ENCODE data around the gene HS6ST2.

HS6ST2 gene

DNA sequence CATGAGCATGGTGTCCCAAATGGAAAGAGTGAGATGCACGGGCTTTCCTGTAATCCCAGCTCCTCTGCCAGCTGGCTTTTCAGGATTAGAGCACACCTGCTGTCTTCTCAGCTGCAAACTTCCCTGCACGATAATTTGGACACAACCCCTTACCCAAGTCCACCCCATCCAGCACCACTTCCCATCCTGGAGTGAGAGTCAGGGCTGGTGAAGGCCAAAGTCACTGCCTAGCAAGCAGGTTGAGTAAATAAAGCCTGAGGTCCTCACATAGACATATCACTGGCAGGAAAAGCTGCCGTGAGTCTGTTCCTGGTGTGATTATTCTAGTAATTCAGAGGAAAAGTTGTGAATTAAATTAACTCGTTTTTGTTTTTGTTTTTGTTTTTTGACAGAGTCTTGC is 355.7 kb downstream of the HS6ST2 start:
- Histone ChIP-seq H3K36me3 (ENCODE audit: control insufficient read depth, insufficient read depth, low read length) (no peaks in the 10 kb centered on the region), H3K9ac (ENCODE audit: low read length) (no peak overlapping the region), H3K27me3 (ENCODE audit: control insufficient read depth, insufficient read depth, low read length) (peaks cover 5% of the 10 kb centered on the region), H3K4me3 (ENCODE audit: low read length) (no peak overlapping the region), H3K27ac (ENCODE audit: low read depth, low read length) (no peak overlapping the region), H3K4me1 (ENCODE audit: control insufficient read depth, insufficient read depth, low read length) (no peaks in the 10 kb centered on the region)

DNA sequence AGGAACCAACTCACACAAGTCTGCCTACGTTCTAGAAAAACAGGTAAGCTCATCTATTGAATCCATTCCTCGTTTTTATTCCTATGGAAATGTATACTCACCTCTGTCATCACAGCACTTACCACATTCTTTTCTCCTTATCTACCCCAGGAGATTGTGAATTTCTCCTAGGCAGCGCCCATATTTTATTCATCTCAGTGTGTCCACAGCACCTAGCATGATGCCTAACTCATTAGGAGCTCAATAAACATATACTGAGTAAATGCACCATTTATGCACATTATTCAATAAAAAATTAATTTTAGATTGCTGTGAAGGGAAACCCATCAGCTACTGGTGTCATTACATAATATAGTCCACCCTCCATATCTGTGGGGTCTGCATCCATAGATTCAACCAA is 363.4 kb downstream of the HS6ST2 start:
- no peak overlapping the region for H3K4me3 ChIP-seq (ENCODE audit: low read length)
- no peaks in the 10 kb centered on the region for H3K27me3 ChIP-seq (ENCODE audit: control insufficient read depth, insufficient read depth, low read length)
- H3K9ac ChIP-seq (ENCODE audit: low read length), result no peak overlapping the region
- H3K4me1 ChIP-seq (ENCODE audit: control insufficient read depth, insufficient read depth, low read length), result no peaks in the 10 kb centered on the region
- H3K36me3 ChIP-seq (ENCODE audit: control insufficient read depth, insufficient read depth, low read length), result no peaks in the 10 kb centered on the region
- H3K27ac ChIP-seq (ENCODE audit: low read depth, low read length), result no peak overlapping the region

DNA sequence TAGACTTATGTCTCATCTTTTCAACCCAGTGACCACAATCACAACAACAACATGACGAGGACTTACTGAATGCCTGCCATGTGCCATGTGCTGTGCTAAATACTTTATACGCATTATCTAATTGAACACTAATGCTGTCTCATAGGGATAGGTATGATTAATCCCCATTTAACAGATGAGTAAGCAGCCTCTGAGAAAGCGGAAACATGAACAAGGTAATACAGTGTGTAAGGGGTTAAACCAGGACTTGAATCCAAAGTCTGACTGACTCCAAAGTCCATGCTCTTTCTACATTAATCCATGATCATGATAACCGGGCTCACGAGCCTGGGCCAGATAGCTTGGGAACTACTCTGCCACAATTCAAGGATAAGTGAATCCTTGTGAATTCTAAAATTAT is 364.3 kb downstream of the HS6ST2 start:
- Histone ChIP-seq H3K9ac (ENCODE audit: low read length) (no peak overlapping the region), H3K27me3 (ENCODE audit: control insufficient read depth, insufficient read depth, low read length) (no peaks in the 10 kb centered on the region), H3K4me3 (ENCODE audit: low read length) (no peak overlapping the region), H3K36me3 (ENCODE audit: control insufficient read depth, insufficient read depth, low read length) (no peaks in the 10 kb centered on the region), H3K27ac (ENCODE audit: low read depth, low read length) (no peak overlapping the region), H3K4me1 (ENCODE audit: control insufficient read depth, insufficient read depth, low read length) (no peaks in the 10 kb centered on the region)

DNA sequence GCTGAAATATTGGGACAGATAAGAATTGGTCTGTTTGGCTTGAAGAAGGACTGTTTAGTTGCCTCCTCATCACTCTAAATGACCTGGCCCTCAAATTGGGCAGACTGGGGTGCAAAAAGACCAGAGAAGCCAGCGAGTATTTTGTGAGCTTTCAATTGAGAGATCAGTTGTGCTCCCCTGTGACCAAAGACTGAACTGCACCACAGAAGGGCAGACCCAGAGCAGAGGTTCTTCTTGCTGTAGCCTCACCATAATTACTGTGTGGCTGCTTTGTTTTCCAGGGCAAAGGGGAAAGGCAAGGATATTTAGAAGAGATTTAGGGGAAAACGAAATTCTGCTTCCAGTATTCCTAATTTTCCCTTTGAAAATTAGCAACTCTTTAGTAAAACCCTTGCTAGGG is 365.5 kb downstream of the HS6ST2 start:
- Histone ChIP-seq H3K36me3 (ENCODE audit: control insufficient read depth, insufficient read depth, low read length) (no peaks in the 10 kb centered on the region), H3K9ac (ENCODE audit: low read length) (no peak overlapping the region), H3K4me3 (ENCODE audit: low read length) (no peak overlapping the region), H3K27me3 (ENCODE audit: control insufficient read depth, insufficient read depth, low read length) (no peaks in the 10 kb centered on the region), H3K4me1 (ENCODE audit: control insufficient read depth, insufficient read depth, low read length) (no peaks in the 10 kb centered on the region), H3K27ac (ENCODE audit: low read depth, low read length) (no peak overlapping the region)

DNA sequence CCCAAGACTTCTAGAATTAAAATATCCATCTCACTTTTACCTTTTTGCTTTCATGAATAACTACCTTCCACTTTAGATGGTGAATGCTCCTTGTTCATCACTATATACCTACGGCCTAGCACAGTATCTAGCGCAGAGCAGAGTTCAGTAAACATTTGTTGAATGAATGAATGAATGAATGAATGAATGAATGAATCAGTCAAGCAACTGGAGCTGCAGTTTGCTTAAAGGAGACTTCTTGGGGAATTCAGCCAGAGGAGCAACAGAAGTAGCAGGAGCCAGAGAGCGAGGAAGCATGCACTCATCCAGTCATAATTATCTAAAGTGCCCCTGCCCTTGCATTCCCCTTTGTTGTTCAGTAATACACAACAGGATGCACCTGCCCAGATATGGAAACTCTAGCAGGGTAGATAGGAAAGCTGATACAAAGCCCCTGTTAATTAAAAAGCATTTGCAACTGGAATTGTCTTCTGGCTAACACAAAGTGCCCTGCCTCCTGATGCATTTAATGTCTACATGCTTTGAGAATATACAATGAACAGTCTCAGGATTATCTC is 366.6 kb downstream of the HS6ST2 start:
- H3K4me3 ChIP-seq (ENCODE audit: low read length), result no peak overlapping the region
- H3K9ac ChIP-seq (ENCODE audit: low read length), result no peak overlapping the region
- no peaks in the 10 kb centered on the region for H3K36me3 ChIP-seq (ENCODE audit: control insufficient read depth, insufficient read depth, low read length)
- H3K4me1 ChIP-seq (ENCODE audit: control insufficient read depth, insufficient read depth, low read length), result no peaks in the 10 kb centered on the region
- H3K27me3 ChIP-seq (ENCODE audit: control insufficient read depth, insufficient read depth, low read length), result no peaks in the 10 kb centered on the region
- no peak overlapping the region for H3K27ac ChIP-seq (ENCODE audit: low read depth, low read length)

DNA sequence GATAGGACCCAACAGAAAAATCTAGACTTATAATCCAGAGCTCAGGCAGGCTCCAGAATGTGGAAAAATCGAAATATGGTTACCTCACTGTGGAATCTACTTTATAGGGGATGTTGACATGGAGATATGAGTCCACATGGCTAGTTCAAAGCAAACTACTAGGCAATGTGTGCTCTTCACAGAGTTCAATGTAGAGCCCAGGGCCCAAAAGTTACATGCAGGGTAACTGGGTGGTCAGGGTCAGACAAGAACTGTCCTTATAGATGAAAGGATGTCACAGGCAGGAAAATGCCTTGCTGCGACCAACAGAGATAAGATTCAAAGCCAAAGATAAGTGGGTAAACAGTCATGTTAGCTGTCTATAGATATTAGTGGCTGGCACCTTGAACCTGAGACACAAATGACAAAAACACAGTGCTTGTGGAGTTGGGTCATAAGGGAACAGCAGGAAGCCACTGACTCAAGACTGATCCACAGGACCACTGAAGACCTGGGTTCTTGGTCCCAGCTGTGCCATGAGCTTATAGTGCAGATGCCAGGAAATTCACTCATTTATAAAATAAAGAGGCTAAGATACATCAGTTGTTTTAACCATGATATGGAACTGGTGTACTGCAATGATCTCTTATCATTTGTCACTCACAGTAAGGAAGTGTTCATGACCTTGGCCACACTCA is 367.9 kb downstream of the HS6ST2 start:
- H3K36me3 ChIP-seq (ENCODE audit: control insufficient read depth, insufficient read depth, low read length), result no peaks in the 10 kb centered on the region
- no peaks in the 10 kb centered on the region for H3K27me3 ChIP-seq (ENCODE audit: control insufficient read depth, insufficient read depth, low read length)
- no peak overlapping the region for H3K4me3 ChIP-seq (ENCODE audit: low read length)
- H3K4me1 ChIP-seq (ENCODE audit: control insufficient read depth, insufficient read depth, low read length), result no peaks in the 10 kb centered on the region
- H3K27ac ChIP-seq (ENCODE audit: low read depth, low read length), result no peak overlapping the region
- H3K9ac ChIP-seq (ENCODE audit: low read length), result no peak overlapping the region

DNA sequence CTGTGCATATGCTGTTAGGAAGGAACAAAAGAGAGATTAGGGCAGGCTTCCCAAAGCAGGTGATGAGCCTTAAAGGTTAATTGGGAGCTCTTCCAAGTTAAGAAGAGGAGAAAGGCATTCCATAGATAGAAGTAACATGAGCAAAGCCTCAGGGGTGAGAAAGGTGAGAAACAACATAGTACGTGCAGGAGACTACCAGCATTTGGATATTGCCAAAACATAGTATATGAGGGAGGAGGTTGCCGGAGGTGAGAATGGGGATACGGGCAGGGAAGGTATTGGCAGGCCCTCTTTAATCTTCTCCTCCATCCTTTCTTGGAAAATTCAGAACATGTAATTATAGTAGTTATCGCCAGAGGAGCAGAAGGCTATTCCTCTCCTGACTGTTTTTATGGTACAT is 373.5 kb downstream of the HS6ST2 start:
- Histone ChIP-seq H3K36me3 (ENCODE audit: control insufficient read depth, insufficient read depth, low read length) (no peaks in the 10 kb centered on the region), H3K27ac (ENCODE audit: low read depth, low read length) (no peak overlapping the region), H3K4me3 (ENCODE audit: low read length) (no peak overlapping the region), H3K27me3 (ENCODE audit: control insufficient read depth, insufficient read depth, low read length) (peaks cover 2% of the 10 kb centered on the region), H3K4me1 (ENCODE audit: control insufficient read depth, insufficient read depth, low read length) (no peaks in the 10 kb centered on the region), H3K9ac (ENCODE audit: low read length) (no peak overlapping the region)

DNA sequence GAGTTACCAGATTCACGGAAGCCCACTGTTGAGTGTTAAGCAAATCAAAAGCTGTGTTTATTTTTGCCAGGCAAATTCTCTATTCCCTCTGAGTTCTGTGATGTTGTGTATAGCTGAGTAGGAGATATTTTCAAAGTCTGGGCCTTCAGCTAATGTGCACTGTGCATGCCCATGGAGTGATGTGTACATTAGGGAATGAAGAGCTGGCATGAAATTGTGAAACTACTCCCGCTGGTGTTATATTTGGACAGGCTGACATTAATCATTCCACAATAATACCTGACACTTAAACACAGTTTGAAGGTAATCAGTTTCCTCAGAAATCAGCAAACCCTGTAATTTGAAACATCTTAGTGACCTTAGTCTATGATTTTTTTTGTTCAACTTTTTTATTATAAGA is 381.5 kb downstream of the HS6ST2 start:
- no peak overlapping the region for H3K27ac ChIP-seq (ENCODE audit: low read depth, low read length)
- H3K4me1 ChIP-seq (ENCODE audit: control insufficient read depth, insufficient read depth, low read length), result no peaks in the 10 kb centered on the region
- H3K36me3 ChIP-seq (ENCODE audit: control insufficient read depth, insufficient read depth, low read length), result no peaks in the 10 kb centered on the region
- H3K4me3 ChIP-seq (ENCODE audit: low read length), result no peak overlapping the region
- no peak overlapping the region for H3K9ac ChIP-seq (ENCODE audit: low read length)
- peaks cover 2% of the 10 kb centered on the region for H3K27me3 ChIP-seq (ENCODE audit: control insufficient read depth, insufficient read depth, low read length)

All from rectal smooth muscle tissue (tissue), 1 donor.